Ectodermal cell (in vitro differentiated cells): ENCODE data around the gene C16orf54.
A peak's percentile ranks its signal among the peaks of the same experiment; 100 is the strongest.
"Not testable (repeated sequence)": the region's sequence is repeated elsewhere in the genome, so short reads cannot be mapped to it uniquely, and the experiment has no call there.

ENCODE experiments used
- H3K27ac ChIP-seq: 2 replicates; pipeline ENCODE4 v1.7.0; 2013; ENCODE audit warnings: mild to moderate bottlenecking, low read depth, low read length; ENCODE audit not compliant: insufficient read depth, poor library complexity, severe bottlenecking
- H3K27me3 ChIP-seq: 2 replicates; pipeline ENCODE4 v1.7.0; 2013; ENCODE audit warnings: mild to moderate bottlenecking, low read length; ENCODE audit not compliant: insufficient read depth, control insufficient read depth, poor library complexity, severe bottlenecking
- H3K36me3 ChIP-seq: one replicate; pipeline ENCODE4 v1.7.0; 2013; ENCODE audit warnings: low read length; ENCODE audit not compliant: control insufficient read depth, insufficient read depth
- H3K4me1 ChIP-seq: one replicate; pipeline ENCODE4 v1.7.0; 2013; ENCODE audit warnings: low read length; ENCODE audit not compliant: control insufficient read depth, insufficient read depth
- H3K4me3 ChIP-seq: 2 replicates; pipeline ENCODE4 v1.7.0; 2013; ENCODE audit warnings: low read depth, low read length, control low read depth; ENCODE audit not compliant: insufficient read depth
- H3K9me3 ChIP-seq: 2 replicates; pipeline ENCODE4 v1.7.0; 2013; ENCODE audit warnings: mild to moderate bottlenecking, low read length, moderate library complexity; ENCODE audit not compliant: control insufficient read depth
- WGBS, 2 experiments: methylation state at CpG; one replicate each; pipeline ENCODE4 v1.1.7; 2013; ENCODE audit warnings: missing lambda C conversion rate in 2 of 2; 5-methylcytosine and 5-hydroxymethylcytosine counted together

Gene C16orf54

GRCh38 chr16:29729116-29729521 lies 16.7 kb downstream of the C16orf54 start:
- Histone ChIP-seq H3K4me1 (no peaks in the 10 kb centered on the region), H3K36me3 (no peaks in the 10 kb centered on the region), H3K4me3 (no peak overlapping the region), H3K27me3 (no peaks in the 10 kb centered on the region), H3K9me3 (no peaks in the 10 kb centered on the region), H3K27ac (no peak overlapping the region)
- 76 to 81% methylated on average over 6 of the region's 6 CpGs for WGBS, 2 experiments

- 93 to 96% methylated on average over 7 of the region's 7 CpGs for WGBS, 2 experiments
- Histone ChIP-seq H3K4me1 (no peaks in the 10 kb centered on the region), H3K27me3 (no peaks in the 10 kb centered on the region), H3K9me3 (no peaks in the 10 kb centered on the region), H3K36me3 (no peaks in the 10 kb centered on the region), H3K4me3 (no peak overlapping the region), H3K27ac (no peak overlapping the region)
Observed at GRCh38 chr16:29727452-29727851, 18.3 kb downstream of the C16orf54 start.

- WGBS, 2 experiments = 93 to 94% methylated on average over 9 of the region's 9 CpGs
- Histone ChIP-seq H3K4me1 (no peaks in the 10 kb centered on the region), H3K9me3 (no peaks in the 10 kb centered on the region), H3K4me3 (no peak overlapping the region), H3K36me3 (no peaks in the 10 kb centered on the region), H3K27ac (no peak overlapping the region), H3K27me3 (no peaks in the 10 kb centered on the region)
Observed at GRCh38 chr16:29726845-29727377, 18.9 kb downstream of the C16orf54 start.

GRCh38 chr16:29721167-29721879 lies 24.5 kb downstream of the C16orf54 start:
- H3K9me3 ChIP-seq, H3K27me3 ChIP-seq, H3K4me3 ChIP-seq, H3K27ac ChIP-seq, H3K36me3 ChIP-seq, H3K4me1 ChIP-seq: not testable (repeated sequence)
- 70 to 77% methylated on average over 20 to 24 of the region's 24 CpGs for WGBS, 2 experiments

GRCh38 chr16:29720703-29721102 lies 25.1 kb downstream of the C16orf54 start:
- H3K4me1 ChIP-seq = no peaks in the 10 kb centered on the region
- WGBS, 2 experiments = 94% methylated on average over 4 of the region's 5 CpGs
- H3K27ac ChIP-seq = no peak overlapping the region
- no peaks in the 10 kb centered on the region for H3K9me3 ChIP-seq
- H3K4me3 ChIP-seq = no peak overlapping the region
- no peaks in the 10 kb centered on the region for H3K36me3 ChIP-seq
- no peaks in the 10 kb centered on the region for H3K27me3 ChIP-seq

- no peaks in the 10 kb centered on the region for H3K4me1 ChIP-seq
- no peaks in the 10 kb centered on the region for H3K9me3 ChIP-seq
- 53 to 55% methylated on average over 4 of the region's 4 CpGs for WGBS, 2 experiments
- no peaks in the 10 kb centered on the region for H3K27me3 ChIP-seq
- no peak overlapping the region for H3K27ac ChIP-seq
- H3K36me3 ChIP-seq = no peaks in the 10 kb centered on the region
- no peak overlapping the region for H3K4me3 ChIP-seq
Observed at GRCh38 chr16:29719063-29719462, 26.7 kb downstream of the C16orf54 start.

GRCh38 chr16:29717113-29717512 lies 28.7 kb downstream of the C16orf54 start:
- Histone ChIP-seq H3K9me3 (no peaks in the 10 kb centered on the region), H3K27me3 (no peaks in the 10 kb centered on the region), H3K27ac (no peak overlapping the region), H3K4me3 (no peak overlapping the region), H3K4me1 (no peaks in the 10 kb centered on the region), H3K36me3 (no peaks in the 10 kb centered on the region)
- WGBS, 2 experiments = 94% methylated on average over 7 of the region's 7 CpGs

- H3K4me1 ChIP-seq = peaks cover 7% of the 10 kb centered on the region
- H3K27me3 ChIP-seq = no peaks in the 10 kb centered on the region
- H3K36me3 ChIP-seq = no peaks in the 10 kb centered on the region
- WGBS, 2 experiments = no CpG with 5 or more reads among the region's 1 CpG
- no peak overlapping the region for H3K27ac ChIP-seq
- no peaks in the 10 kb centered on the region for H3K9me3 ChIP-seq
- H3K4me3 ChIP-seq = no peak overlapping the region
Observed at GRCh38 chr16:29714972-29715371, 30.8 kb downstream of the C16orf54 start.

GRCh38 chr16:29714396-29714795 lies 31.4 kb downstream of the C16orf54 start:
- no peaks in the 10 kb centered on the region for H3K9me3 ChIP-seq
- H3K4me3 ChIP-seq = no peak overlapping the region
- 99 to 100% methylated on average over 2 of the region's 2 CpGs for WGBS, 2 experiments
- peaks cover 7% of the 10 kb centered on the region for H3K4me1 ChIP-seq
- H3K36me3 ChIP-seq = no peaks in the 10 kb centered on the region
- no peak overlapping the region for H3K27ac ChIP-seq
- H3K27me3 ChIP-seq = no peaks in the 10 kb centered on the region

- H3K36me3 ChIP-seq = no peaks in the 10 kb centered on the region
- H3K9me3 ChIP-seq = no peaks in the 10 kb centered on the region
- H3K27me3 ChIP-seq = no peaks in the 10 kb centered on the region
- H3K27ac ChIP-seq = peak overlapping the region; percentile 42
- 80 to 91% methylated on average over 3 of the region's 4 CpGs for WGBS, 2 experiments
- no peak overlapping the region for H3K4me3 ChIP-seq
- peaks cover 7% of the 10 kb centered on the region for H3K4me1 ChIP-seq
Observed at GRCh38 chr16:29712809-29713208, 33.0 kb downstream of the C16orf54 start.
